Mucosa of descending colon (tissue), 3 donors: ENCODE data around the gene GPR132. TPM values are rescaled to one million over a fixed set of nuclear protein-coding genes. Genes with fewer than 3 reads are reported as not detected.
A peak's percentile ranks its signal among the peaks of the same experiment; 100 is the strongest.

ENCODE experiments used
- ATAC-seq: fragments of 200-7000 bp; cut with Tn5 transposase; one replicate; pipeline ENCODE4 v1.9.1; 2020; ENCODE audit warnings: mild to moderate bottlenecking, moderate library complexity
- DNase-seq, 3 donors: peaks; one replicate each; pipeline ENCODE4 v3.0.0-alpha.2; 2020
- H3K36me3 ChIP-seq: fragments of 200-600 bp; one replicate; pipeline ENCODE4 v1.8.0; 2021; ENCODE audit warnings: low read depth, mild to moderate bottlenecking
- H3K4me1 ChIP-seq: fragments of 200-600 bp; one replicate; pipeline ENCODE4 v1.8.0; 2021; ENCODE audit warnings: low read depth, mild to moderate bottlenecking
- H3K4me3 ChIP-seq: fragments of 200-600 bp; one replicate; pipeline ENCODE4 v1.8.0; 2021; ENCODE audit warnings: mild to moderate bottlenecking
- H3K9me3 ChIP-seq: fragments of 200-600 bp; one replicate; pipeline ENCODE4 v1.8.0; 2021; ENCODE audit warnings: mild to moderate bottlenecking
- intact Hi-C, 2 donors: fragments of 100-400 bp; cut with DNase I in 1 of 2; cut with micrococcal nuclease in 1 of 2; formaldehyde crosslinking; loops; one replicate each; pipeline versions ENCODE4 v1.11.0 to v1.11.1; 2022; cut with DNase I, micrococcal nuclease
- total RNA-seq, 3 donors: library from RNA; stranded (reverse); fragmentation: NEBNext Ultra II Directional in 2 of 3; extraction: Animal tissue kit (Norgen Biotek cat#: 25700) in 2 of 3; gene quantifications; one replicate each; pipeline versions ENCODE4 v1.2.1 to v1.2.4, GENCODE V29; 2021 to 2023
- TF ChIP-seq, protein P1 (sequence below): fragments of 200-600 bp; IDR thresholded peaks from one replicate; pipeline ENCODE4 v1.8.0; 2022; ENCODE audit warnings: antibody characterized with exemption, mild to moderate bottlenecking
- donor health status: DM: no; HTN: no; CAD: no; lungs with moderate emphysema.
- donor health status: DM: no; HTN: no; CAD: no.
- donor health status: DM: no; HTN: yes; CAD: no.

GPR132 gene
- total RNA-seq, 3 donors from 2014 or later, result 1.7 to 4.0 (median 3.1) TPM

DNA sequence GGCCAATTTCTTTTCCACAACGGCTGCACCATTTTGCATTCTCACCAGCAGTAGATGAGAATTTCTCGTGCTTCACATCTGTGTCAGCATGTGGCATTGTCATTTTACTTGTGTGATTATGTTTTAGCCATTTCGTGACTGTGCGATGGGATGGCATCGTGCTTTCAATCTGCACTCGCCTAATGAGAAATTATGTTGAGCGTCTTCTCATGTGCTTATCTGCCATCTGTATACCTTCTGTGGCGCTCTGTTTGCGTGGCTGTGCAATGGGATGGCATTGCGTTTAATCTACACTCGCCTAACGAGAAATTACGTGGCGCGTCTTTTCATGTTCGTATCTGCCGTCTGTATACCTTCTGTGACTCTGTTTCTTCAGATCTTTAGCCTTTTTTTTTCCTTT is 14.9 kb upstream of the GPR132 start:
- TF ChIP-seq, protein P1, sequence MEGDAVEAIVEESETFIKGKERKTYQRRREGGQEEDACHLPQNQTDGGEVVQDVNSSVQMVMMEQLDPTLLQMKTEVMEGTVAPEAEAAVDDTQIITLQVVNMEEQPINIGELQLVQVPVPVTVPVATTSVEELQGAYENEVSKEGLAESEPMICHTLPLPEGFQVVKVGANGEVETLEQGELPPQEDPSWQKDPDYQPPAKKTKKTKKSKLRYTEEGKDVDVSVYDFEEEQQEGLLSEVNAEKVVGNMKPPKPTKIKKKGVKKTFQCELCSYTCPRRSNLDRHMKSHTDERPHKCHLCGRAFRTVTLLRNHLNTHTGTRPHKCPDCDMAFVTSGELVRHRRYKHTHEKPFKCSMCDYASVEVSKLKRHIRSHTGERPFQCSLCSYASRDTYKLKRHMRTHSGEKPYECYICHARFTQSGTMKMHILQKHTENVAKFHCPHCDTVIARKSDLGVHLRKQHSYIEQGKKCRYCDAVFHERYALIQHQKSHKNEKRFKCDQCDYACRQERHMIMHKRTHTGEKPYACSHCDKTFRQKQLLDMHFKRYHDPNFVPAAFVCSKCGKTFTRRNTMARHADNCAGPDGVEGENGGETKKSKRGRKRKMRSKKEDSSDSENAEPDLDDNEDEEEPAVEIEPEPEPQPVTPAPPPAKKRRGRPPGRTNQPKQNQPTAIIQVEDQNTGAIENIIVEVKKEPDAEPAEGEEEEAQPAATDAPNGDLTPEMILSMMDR, result no peak
- Histone ChIP-seq H3K9me3 (no peaks in the 10 kb centered on the region), H3K4me3 (no peak overlapping the region), H3K36me3 (no peaks in the 10 kb centered on the region), H3K4me1 (no peaks in the 10 kb centered on the region)
- no peak for DNase-seq
- intact Hi-C loops, result no loop called here
- ATAC-seq, result no peak

DNA sequence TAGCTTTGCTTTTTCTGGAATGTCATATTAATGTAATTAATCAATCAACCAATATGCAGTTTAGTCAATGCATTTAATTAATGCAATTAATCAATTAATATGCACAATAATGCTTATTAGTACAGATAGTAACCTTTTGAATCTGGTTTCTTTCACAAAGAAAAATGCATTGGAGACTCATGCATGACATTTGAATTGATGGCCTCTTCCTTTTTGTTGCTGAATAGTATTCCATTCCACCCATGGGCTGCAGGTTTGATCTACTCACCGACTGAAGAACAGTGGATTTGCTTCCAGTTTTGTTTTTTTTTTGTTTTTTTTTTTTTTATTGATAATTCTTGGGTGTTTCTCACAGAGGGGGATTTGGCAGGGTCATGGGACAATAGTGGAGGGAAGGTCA is 13.1 kb upstream of the GPR132 start:
- TF ChIP-seq, protein P1, result no peak
- no peak for DNase-seq
- intact Hi-C loops, result no loop called here
- Histone ChIP-seq H3K9me3 (no peaks in the 10 kb centered on the region), H3K4me1 (no peaks in the 10 kb centered on the region), H3K4me3 (no peak overlapping the region), H3K36me3 (no peaks in the 10 kb centered on the region)
- ATAC-seq, result no peak

DNA sequence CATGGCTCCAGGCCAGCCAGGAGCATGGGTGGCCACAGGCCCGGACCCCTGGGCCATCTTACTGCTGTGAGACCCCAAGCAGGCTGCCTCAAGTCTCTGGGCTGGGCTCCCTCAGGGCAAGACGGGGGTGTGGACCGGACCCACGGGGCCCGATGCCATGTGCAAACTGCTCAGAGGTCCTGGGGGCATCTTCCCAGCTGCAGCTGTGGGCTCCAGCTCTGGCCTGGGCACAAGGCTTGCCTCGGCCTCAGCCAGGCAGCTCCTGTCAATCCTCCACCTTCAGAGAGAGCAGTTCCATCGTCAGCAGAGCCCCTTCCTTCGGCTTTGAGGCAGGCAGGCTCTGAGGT is 12.4 kb upstream of the GPR132 start:
- DNase-seq (peak in 1 of 3 donors; percentile 50), ATAC-seq (no peak)
- TF ChIP-seq, protein P1, result no peak
- intact Hi-C loops, result no loop called here
- no peaks in the 10 kb centered on the region for H3K36me3 ChIP-seq
- H3K4me1 ChIP-seq, result no peaks in the 10 kb centered on the region
- H3K9me3 ChIP-seq, result no peaks in the 10 kb centered on the region
- H3K4me3 ChIP-seq, result no peak overlapping the region

DNA sequence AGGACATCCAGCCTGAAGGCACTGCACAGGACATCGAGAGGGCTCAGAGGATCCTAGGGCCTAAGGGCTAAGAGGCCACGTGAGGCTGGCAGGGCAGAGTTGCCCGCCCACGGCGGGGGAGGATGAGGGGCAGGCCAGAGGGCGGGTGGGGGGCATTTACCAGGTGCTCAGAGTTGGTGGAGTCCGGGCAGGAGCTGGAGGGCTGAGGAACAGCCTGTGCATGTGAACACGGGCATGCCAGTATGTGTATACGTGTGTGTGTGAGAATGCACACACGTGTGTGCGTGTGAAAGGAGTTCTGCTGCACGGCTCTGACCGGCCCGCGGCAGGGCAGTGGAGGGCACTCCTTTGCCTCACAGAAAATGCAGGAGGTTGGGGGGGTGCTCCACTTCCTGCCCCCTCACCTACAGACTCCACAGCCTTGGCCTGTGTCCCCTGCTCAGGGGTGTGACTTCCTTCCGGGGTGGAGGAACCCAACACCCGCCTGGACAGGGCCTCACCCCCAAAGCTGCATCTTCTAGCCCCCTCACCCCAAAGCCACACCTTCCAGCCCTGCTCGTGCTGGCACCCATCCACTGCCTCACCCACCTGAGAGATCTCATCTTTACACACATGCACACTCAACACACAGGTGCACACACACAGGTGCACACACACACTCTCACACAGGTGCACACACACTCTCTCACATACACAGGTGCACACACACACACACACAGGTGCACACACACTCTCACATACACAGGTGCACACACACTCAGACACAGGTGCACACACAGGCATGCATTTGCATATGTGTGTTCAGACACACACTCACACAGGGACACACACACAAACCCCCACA is 11.8 kb upstream of the GPR132 start:
- TF ChIP-seq, protein P1, result no peak
- DNase-seq (peak in 1 of 3 donors; percentile 59), ATAC-seq (peak; percentile 51)
- Histone ChIP-seq H3K4me1 (no peaks in the 10 kb centered on the region), H3K4me3 (no peak overlapping the region), H3K9me3 (no peaks in the 10 kb centered on the region), H3K36me3 (no peaks in the 10 kb centered on the region)
- intact Hi-C loops, result no loop called here

DNA sequence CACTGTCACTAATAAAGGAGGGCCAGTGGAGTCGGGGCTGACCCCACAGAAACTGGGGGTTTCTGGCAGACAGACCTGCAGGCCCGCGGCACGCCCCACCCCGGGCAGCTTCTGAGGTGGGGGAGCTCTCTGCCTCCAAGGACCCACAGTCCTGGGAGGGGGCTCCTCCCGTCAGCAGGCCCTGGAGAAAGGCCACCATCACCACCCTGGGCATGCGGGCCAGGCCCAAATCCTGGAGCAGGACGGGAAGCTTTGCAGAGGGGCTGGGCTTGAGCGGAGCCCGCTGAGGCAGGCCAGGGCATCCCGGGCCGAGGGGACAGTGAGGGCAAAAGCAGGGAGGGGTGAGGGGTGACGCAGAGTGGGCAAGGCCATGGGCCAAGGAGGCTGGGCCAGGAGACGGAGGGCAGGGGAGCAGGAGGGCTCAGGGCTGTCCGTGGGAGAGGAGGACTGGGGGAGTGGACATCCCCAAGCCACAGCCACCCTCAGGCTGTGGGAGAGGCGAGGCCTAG is 11.1 kb upstream of the GPR132 start:
- DNase-seq, result peak in 1 of 3 donors; percentile 51
- Histone ChIP-seq H3K4me3 (no peak overlapping the region), H3K4me1 (no peaks in the 10 kb centered on the region), H3K9me3 (no peaks in the 10 kb centered on the region), H3K36me3 (no peaks in the 10 kb centered on the region)
- TF ChIP-seq, protein P1, result no peak
- intact Hi-C loops, result no loop called here
- ATAC-seq, result no peak
